ENCODE measurements around the gene TBC1D3C.
"Not testable (repeated sequence)": the region's sequence is repeated elsewhere in the genome, so short reads cannot be mapped to it uniquely, and the experiment has no call there.

TBC1D3C gene

DNA sequence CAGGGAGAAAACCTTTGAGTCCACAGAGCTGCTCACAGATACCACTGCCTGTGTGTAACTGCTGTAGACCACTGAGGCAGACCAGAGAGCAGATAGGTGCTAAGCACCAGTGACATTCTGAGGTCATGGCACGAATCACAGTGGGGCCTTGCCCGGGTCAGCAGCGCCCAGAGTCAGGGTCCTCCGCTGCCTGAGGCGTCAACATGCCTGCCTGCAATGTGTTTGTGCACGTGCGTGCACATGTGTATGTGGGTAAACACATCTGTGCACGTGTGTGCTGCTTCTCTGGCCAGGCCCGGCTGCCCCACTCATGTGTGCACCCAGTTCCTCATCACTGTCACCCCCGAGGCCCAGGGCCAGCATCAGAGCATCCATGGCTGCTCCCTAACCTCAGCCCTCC lies at the start of gene TBC1D3C:
TSS of gene TBC1D3C (minus strand) at position 101 of the 400 bp plus-strand sequence. CDS start 1,568 bp downstream, outside the sequence.
- DNase-seq (ENCODE audit: low read depth in 2 of 2) = not testable (repeated sequence)

DNA sequence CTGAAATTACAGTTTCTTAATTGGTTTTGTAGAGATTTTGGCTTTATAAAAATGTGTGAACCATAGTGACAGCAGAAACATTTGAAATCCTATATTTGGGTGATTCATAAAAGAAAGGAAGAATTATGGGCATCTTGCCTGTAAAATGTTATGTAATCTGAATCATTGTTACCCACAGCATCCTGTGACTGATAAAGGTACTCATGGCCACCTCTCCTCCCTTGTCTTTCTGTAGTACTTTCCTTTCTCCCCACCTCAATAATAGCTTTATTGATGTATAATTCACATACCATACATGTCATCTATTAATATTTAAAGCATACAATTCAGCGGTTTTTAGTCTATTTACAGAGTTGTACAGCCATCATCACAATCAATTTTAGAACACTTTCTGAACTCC lies 30.8 kb upstream of the TBC1D3C start:
- not testable (repeated sequence) for DNase-seq (ENCODE audit: low read depth in 2 of 2)

GRCh38 chr17:38094059-38094694 lies 25.7 kb upstream of the TBC1D3C start:
- DNase-seq (ENCODE audit: low read depth in 2 of 2) = not testable (repeated sequence)

- not testable (repeated sequence) for DNase-seq (ENCODE audit: low read depth in 2 of 2)
These were observed 19.7 kb upstream of the TBC1D3C start for GRCh38 chr17:38088120-38088519.

DNA sequence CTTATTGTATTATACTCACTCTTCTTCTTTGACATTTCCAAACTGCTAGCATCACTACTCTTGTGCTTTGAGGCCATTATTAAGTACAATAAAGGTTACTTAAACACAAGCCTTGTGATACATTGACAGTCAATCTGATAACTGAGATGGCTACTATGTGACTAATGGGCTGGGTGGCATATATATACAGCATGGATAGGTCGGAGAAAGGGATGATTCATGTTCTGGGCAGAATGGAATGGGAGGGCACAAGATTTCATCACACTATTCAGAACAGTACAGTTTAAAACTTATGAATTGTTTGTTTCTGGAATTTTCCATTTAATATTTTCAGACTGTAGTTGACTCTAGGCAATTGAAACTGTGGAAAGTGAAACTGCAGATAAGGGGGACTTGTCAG lies 18.9 kb upstream of the TBC1D3C start:
- not testable (repeated sequence) for DNase-seq (ENCODE audit: low read depth in 2 of 2)

Measured in stimulated activated CD4-positive, alpha-beta T cell treated with anti-CD3 and anti-CD28 coated beads, Interleukin-1b, Interleukin-23, amount 100 ng/mL, for 4 hours (primary cell).